ENCODE results near the gene HOMER3.

The HOMER3 gene

DNA sequence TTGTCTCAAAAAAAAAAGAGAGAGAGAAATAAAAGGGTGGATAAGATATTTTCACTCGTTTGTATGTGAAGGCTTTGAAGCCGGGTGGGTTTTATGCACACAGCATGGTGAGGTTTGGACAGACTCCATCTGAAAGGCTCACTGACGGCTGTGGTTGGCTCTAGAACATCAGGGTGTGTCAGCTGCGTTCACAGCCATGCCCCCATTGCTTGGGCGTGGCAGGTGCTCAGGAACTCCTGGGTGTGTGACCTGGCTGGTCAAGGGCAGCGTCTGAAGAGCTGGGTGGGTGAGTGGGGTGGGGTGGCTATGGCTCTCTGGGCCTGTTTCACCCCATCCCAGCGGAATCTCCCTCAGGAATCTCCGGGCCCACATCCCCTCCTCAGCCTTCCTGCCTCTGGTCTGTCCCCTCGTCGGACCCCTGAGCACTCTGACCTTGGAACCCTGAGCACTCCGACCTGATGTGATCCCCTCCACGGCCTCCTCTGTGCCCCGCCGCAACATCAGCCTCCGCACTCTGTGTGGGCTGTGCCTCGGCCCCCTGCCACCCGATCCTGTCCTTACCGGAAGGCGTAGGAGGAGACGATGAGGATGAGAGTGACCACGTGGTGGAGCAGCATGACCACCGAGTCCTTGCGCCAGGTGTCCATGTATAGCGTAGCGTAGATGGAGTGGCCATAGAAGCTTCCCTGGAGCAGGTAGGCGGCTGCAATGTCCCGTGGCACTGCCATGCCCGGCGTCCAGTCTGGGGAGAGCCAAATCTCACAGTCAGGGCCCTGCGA lies 57.3 kb downstream of the HOMER3 start:
- H3K4me3 ChIP-seq (ENCODE audit: control insufficient read depth, low read depth, low read length) = no peak overlapping the region
- TF ChIP-seq, protein P1, sequence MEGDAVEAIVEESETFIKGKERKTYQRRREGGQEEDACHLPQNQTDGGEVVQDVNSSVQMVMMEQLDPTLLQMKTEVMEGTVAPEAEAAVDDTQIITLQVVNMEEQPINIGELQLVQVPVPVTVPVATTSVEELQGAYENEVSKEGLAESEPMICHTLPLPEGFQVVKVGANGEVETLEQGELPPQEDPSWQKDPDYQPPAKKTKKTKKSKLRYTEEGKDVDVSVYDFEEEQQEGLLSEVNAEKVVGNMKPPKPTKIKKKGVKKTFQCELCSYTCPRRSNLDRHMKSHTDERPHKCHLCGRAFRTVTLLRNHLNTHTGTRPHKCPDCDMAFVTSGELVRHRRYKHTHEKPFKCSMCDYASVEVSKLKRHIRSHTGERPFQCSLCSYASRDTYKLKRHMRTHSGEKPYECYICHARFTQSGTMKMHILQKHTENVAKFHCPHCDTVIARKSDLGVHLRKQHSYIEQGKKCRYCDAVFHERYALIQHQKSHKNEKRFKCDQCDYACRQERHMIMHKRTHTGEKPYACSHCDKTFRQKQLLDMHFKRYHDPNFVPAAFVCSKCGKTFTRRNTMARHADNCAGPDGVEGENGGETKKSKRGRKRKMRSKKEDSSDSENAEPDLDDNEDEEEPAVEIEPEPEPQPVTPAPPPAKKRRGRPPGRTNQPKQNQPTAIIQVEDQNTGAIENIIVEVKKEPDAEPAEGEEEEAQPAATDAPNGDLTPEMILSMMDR (IDR thresholded peaks at IDR 0.05; ENCODE audit: control insufficient read depth, insufficient read depth, low read depth, low read length, missing control alignments) = no peak
- DNase-seq (ENCODE audit: low read depth) = no peak

DNA sequence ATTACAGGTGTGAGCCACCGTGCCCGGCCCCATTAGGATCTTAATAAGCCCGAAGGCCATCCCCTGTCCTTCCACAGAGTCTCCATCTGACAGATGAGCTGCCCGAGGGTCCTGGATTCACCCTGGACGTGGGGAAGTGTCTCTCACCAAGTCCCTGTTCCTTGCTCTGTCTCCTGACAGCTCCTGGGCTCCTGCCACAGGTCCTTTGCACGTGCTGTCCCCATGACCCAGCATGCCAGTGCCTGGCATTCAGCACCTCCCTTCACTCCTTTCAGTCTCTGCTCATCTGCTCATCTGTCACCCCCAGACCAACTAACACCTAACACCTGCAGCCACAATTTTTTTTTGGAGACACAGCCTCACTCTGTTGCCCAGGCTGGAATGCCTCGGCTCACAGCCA lies 59.5 kb downstream of the HOMER3 start:
- H3K4me3 ChIP-seq (ENCODE audit: control insufficient read depth, low read depth, low read length) = no peak overlapping the region
- no peak for DNase-seq (ENCODE audit: low read depth)
- TF ChIP-seq, protein P1 (IDR thresholded peaks at IDR 0.05; ENCODE audit: control insufficient read depth, insufficient read depth, low read depth, low read length, missing control alignments) = no peak

DNA sequence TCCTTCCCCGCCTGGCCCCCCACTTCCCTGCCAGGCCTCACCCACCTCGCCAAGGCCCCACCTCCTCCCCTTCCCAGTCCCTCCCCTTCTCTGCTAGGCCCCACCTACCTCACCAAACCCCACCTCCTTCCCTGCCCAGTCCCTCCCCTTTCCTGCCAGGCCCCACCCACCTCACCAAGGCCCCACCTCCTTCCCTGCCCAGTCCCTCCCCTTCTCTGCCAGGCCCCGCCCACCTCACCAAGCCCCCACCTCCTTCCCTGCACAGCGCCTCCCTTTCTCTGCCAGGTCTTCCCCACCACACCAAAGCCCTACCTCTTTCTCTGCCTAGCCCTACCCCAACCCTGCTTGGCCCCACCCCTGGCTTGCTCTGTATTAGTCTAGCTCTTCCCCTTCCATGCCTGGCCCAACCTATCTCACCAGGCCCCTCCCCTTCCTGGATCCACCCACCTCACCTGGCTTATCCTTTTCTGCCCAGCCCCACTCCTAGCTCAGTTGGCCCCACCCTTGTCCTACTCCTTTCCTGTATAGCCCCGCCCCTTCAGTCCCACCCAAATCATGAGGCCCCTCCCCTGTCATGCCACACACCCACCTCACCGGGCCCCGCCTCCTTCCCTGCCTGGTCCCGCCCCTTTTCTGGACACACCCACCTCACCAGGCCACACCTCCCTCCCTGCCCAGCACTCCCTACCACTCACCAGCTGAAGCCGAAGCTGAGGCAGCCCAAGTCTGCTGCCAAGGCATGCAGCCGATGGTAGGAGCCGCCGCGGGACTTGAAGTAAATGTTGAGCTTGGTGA lies 61.2 kb downstream of the HOMER3 start:
- no peak for DNase-seq (ENCODE audit: low read depth)
- H3K4me3 ChIP-seq (ENCODE audit: control insufficient read depth, low read depth, low read length) = no peak overlapping the region
- TF ChIP-seq, protein P1 (IDR thresholded peaks at IDR 0.05; ENCODE audit: control insufficient read depth, insufficient read depth, low read depth, low read length, missing control alignments) = no peak

Data from AG09309 (cell line).